B cell (primary cell): Measurements from ENCODE around the gene MSANTD3. TPM values are rescaled to one million over a fixed set of nuclear protein-coding genes. Genes with fewer than 3 reads are reported as not detected.

Experiments used
- ATAC-seq: fragments of 200-7000 bp; cut with Tn5 transposase; one replicate; pipeline ENCODE4 v1.10.0; 2021; ENCODE audit warnings: low read depth, mild to moderate bottlenecking, moderate number of reproducible peaks, moderate library complexity
- CTCF ChIA-PET: fragments of 350-600 bp; sonication (Branson Sonifier 250); formaldehyde crosslinking; loops from one replicate; lab custom pipeline; 2021; ENCODE audit warnings: antibody characterized with exemption, inconsistent platforms; lab: Charles Lee
- POLR2A ChIA-PET: fragments of 350-600 bp; sonication (Branson Sonifier 250); formaldehyde crosslinking; loops from one replicate; lab custom pipeline; 2021; ENCODE audit warnings: antibody characterized with exemption; lab: Charles Lee
- DNase-seq: peaks from one replicate; pipeline ENCODE4 v3.0.0; 2013
- H2AFZ ChIP-seq: 2 replicates; pipeline ENCODE4 v1.6.1; 2012; ENCODE audit warnings: mild to moderate bottlenecking, low read depth, low read length; ENCODE audit not compliant: insufficient read depth, poor library complexity, severe bottlenecking
- H3K27ac ChIP-seq, 2 donors: 1 replicate in 1 of 2; 2 replicates in 1 of 2; pipeline ENCODE4 v1.5.1; 2012 to 2013; ENCODE audit warnings: low read length in 2 of 2, mild to moderate bottlenecking in 2 of 2, moderate library complexity in 1 of 2
- H3K27me3 ChIP-seq, 4 experiments: fragments of 200-600 bp in 1 of 4; sonication (generic) in 1 of 4; replicated peaks in 1 of 4; 1 replicate in 2 of 4; 2 replicates in 2 of 4; pipeline versions ENCODE4 v1.6.1 to v1.7.0; 2013 to 2016; ENCODE audit warnings: low read length in 3 of 4, mild to moderate bottlenecking in 2 of 4, mixed read lengths in 1 of 4, moderate library complexity in 1 of 4; ENCODE audit not compliant: insufficient read depth in 4 of 4, control insufficient read depth in 3 of 4; ENCODE audit errors: control extremely low read depth in 1 of 4
- H3K36me3 ChIP-seq, 2 experiments: replicated peaks in 1 of 2; 1 replicate in 1 of 2; 2 replicates in 1 of 2; pipeline versions ENCODE4 v1.6.1 to v1.7.1; 2013; ENCODE audit warnings: low read length in 1 of 2; ENCODE audit not compliant: insufficient read depth in 2 of 2, control insufficient read depth in 1 of 2; ENCODE audit errors: control extremely low read depth in 1 of 2, extremely low read depth in 1 of 2
- H3K4me1 ChIP-seq, 2 donors: fragments of 200-600 bp in 1 of 2; sonication (generic) in 1 of 2; 1 replicate in 1 of 2; 2 replicates in 1 of 2; pipeline versions ENCODE4 v1.5.1 to v1.6.1; 2013 to 2017; ENCODE audit warnings: low read length in 2 of 2; ENCODE audit not compliant: control insufficient read depth in 2 of 2, insufficient read depth in 2 of 2
- H3K4me2 ChIP-seq: replicated peaks from 2 replicates; pipeline ENCODE3; 2012; ENCODE audit warnings: mild to moderate bottlenecking, low read depth, low read length; ENCODE audit not compliant: poor library complexity, severe bottlenecking
- H3K4me3 ChIP-seq, 5 experiments: fragments of 200-600 bp in 1 of 5; sonication (generic) in 1 of 5; 1 replicate in 3 of 5; 2 replicates in 2 of 5; pipeline versions ENCODE4 v1.5.1 to v1.7.0; 2011 to 2016; ENCODE audit warnings: low read length in 4 of 5, mild to moderate bottlenecking in 4 of 5, low read depth in 2 of 5, control low read depth in 1 of 5, moderate library complexity in 1 of 5; ENCODE audit not compliant: insufficient read depth in 1 of 5; ENCODE audit errors: control extremely low read depth in 1 of 5, extremely low read depth in 1 of 5
- H3K79me2 ChIP-seq: fragments of 200-600 bp; sonication (generic); one replicate; pipeline ENCODE4 v1.6.0; 2016; ENCODE audit warnings: low read length; ENCODE audit not compliant: control insufficient read depth, insufficient read depth
- H3K9ac ChIP-seq: fragments of 200-600 bp; sonication (generic); 2 replicates; pipeline ENCODE4 v1.6.1; 2017; ENCODE audit warnings: mild to moderate bottlenecking, low read length, moderate library complexity
- H3K9me3 ChIP-seq, 3 donors: one replicate each; pipeline versions ENCODE4 v1.6.1 to v1.7.1; 2013; ENCODE audit warnings: low read length in 2 of 3; ENCODE audit not compliant: control insufficient read depth in 2 of 3, insufficient read depth in 1 of 3; ENCODE audit errors: control extremely low read depth in 1 of 3
- H4K20me1 ChIP-seq: 2 replicates; pipeline ENCODE4 v1.6.0; 2012; ENCODE audit warnings: mild to moderate bottlenecking, low read length; ENCODE audit not compliant: insufficient read depth, control insufficient read depth, poor library complexity, severe bottlenecking
- H3K27ac Mint-ChIP-seq: one replicate; pipeline ENCODE4 v1.8.0; 2021; ENCODE audit warnings: mixed read lengths
- H3K27me3 Mint-ChIP-seq: one replicate; pipeline ENCODE4 v1.8.0; 2021; ENCODE audit warnings: mixed read lengths
- H3K4me1 Mint-ChIP-seq: one replicate; pipeline ENCODE4 v1.8.0; 2021; ENCODE audit warnings: mixed read lengths
- H3K4me3 Mint-ChIP-seq: one replicate; pipeline ENCODE4 v1.8.0; 2021; ENCODE audit warnings: mixed read lengths
- H3K9me3 Mint-ChIP-seq: one replicate; pipeline ENCODE4 v1.8.0; 2022; ENCODE audit warnings: mixed read lengths; ENCODE audit not compliant: insufficient read depth
- EZH2 ChIP-seq: IDR thresholded peaks from 2 replicates; pipeline ENCODE4 v1.6.1; 2012; ENCODE audit warnings: borderline replicate concordance, low read depth, mild to moderate bottlenecking, moderate library complexity, low read length; ENCODE audit not compliant: insufficient read depth, poor library complexity, severe bottlenecking
- WGBS: methylation state at CpG from one replicate; pipeline ENCODE4 v1.1.5; 2013; ENCODE audit warnings: missing lambda C conversion rate; ENCODE audit not compliant: insufficient coverage; 5-methylcytosine and 5-hydroxymethylcytosine counted together
- intact Hi-C: fragments of 100-400 bp; cut with micrococcal nuclease; formaldehyde crosslinking; loops from one replicate; pipeline ENCODE4 v1.10.0; 2022
- polyA plus RNA-seq: library from polyadenylated mRNA; depleted of rRNA; stranded (reverse); fragments of >200 nt; gene quantifications from 2 replicates; pipeline ENCODE4 v1.2.3, GENCODE V29; 2012
- total RNA-seq, 2 donors: library from RNA; stranded (reverse); fragments of 120-200 nt in 1 of 2; gene quantifications; 1 replicate in 1 of 2; 2 replicates in 1 of 2; pipeline versions ENCODE4 v1.2.3 to v1.2.4, GENCODE V29; 2013 to 2022
- TF ChIP-seq, protein P1 (sequence below): fragments of 200-600 bp; IDR thresholded peaks from one replicate; pipeline ENCODE4 v1.8.0; 2022; ENCODE audit warnings: antibody characterized with exemption, mild to moderate bottlenecking

Gene MSANTD3
- total and polyA plus RNA-seq, 2 donors (not counting 1 experiment from before 2014, with no cell fraction given) = 5.9 to 12.1 TPM

DNA sequence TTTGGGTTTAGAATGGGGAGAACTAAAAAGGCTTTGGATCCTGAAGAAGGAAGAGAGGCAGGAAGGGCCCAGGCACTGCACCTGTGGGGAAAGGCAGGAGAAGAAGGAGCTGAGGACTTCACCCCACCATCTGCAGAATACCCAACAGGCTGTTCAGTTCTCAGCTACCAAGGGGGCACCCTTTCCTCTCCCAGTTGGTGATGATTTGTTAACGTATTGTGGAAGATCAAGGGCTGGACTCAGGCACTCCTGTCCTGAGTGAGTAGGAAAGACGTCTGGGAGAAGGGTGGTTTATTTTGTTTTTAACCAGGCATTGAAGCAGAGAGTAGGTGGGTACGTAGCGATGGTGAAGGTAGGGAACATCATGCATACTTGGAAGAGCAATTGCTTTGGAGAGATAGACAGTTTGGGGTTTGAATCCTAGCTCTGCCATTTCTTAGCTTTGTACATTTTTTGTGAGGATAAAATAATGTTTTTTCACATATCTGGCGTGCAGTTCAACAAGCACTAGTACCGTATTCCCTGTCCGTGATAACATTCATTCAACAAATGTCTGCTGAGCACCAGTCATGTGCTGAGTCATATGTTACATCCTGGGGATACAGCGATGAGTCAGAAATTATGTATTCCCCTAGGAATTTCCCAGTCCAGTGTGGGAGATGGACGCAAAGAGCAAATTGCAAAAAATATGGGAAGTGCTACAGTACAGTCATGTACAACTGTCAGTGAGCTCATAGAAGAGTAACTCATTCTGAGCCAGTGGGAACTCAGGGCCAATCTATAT, 2.1 kb downstream of the MSANTD3 start:
- Histone ChIP-seq H3K79me2 (peaks cover 13% of the 10 kb centered on the region), H3K9ac (no peak overlapping the region), H3K9me3 (no peaks in the 10 kb centered on the region), H2AFZ (no peak overlapping the region), H3K4me2 (no peak overlapping the region), H3K27me3 (no peaks in the 10 kb centered on the region), H3K4me3 (no peak overlapping the region), H3K4me1 (peaks cover 13 to 16% of the 10 kb centered on the region in 2 donors), H3K36me3 (no peaks in the 10 kb centered on the region), H3K27ac (no peak overlapping the region), H4K20me1 (no peaks in the 10 kb centered on the region)
- TF ChIP-seq EZH2 = no peak
- TF ChIP-seq, protein P1, sequence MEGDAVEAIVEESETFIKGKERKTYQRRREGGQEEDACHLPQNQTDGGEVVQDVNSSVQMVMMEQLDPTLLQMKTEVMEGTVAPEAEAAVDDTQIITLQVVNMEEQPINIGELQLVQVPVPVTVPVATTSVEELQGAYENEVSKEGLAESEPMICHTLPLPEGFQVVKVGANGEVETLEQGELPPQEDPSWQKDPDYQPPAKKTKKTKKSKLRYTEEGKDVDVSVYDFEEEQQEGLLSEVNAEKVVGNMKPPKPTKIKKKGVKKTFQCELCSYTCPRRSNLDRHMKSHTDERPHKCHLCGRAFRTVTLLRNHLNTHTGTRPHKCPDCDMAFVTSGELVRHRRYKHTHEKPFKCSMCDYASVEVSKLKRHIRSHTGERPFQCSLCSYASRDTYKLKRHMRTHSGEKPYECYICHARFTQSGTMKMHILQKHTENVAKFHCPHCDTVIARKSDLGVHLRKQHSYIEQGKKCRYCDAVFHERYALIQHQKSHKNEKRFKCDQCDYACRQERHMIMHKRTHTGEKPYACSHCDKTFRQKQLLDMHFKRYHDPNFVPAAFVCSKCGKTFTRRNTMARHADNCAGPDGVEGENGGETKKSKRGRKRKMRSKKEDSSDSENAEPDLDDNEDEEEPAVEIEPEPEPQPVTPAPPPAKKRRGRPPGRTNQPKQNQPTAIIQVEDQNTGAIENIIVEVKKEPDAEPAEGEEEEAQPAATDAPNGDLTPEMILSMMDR = no peak
- no peak for DNase-seq
- Mint-ChIP-seq H3K27ac (peak overlapping the region; percentile 12), H3K27me3 (no peaks in the 10 kb centered on the region), H3K9me3 (no peaks in the 10 kb centered on the region), H3K4me1 (peaks cover 21% of the 10 kb centered on the region), H3K4me3 (peak overlapping the region; percentile 36)
- WGBS = 95% methylated on average over 4 of the region's 9 CpGs
- intact Hi-C loops = loop anchor here (5.0 kb wide), 1 partner anchor 168 kb away; no protein-coding TSS in a partner anchor
- CTCF ChIA-PET = interaction anchor here (0.8 to 1.5 kb wide), 2 partner anchors 9 to 72 kb away, joined by 3 to 8 read pairs; no protein-coding TSS in a partner anchor
- POLR2A ChIA-PET = no interaction called here
- no peak for ATAC-seq
